Measurements from ENCODE around the gene PNKP. TPM values are rescaled to one million over a fixed set of nuclear protein-coding genes. Genes with fewer than 3 reads are reported as not detected.

Gene PNKP
- total RNA-seq, 1 donor from 2014 or later, result 66.6 TPM

DNA sequence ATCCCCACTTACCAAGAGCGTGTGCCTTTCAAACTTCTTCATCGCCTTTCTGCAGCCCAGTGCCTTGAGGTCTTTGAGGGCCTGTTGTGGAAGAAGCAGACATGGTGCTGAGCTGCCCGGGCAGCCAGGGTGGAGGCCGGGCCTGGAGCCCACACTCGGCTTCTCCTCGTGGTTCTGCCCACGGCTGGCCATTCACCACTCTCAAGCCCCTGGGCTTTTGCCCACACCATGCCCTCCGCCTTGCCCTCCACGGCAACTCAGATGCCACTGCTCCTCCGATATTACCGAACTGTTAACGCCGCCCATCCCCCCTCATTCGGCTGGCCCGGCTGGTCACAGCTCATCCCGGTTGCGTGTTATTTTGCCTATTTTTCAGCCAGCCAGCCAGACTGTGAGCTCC lies 24.0 kb upstream of the PNKP start:
- peak; percentile 59 for DNase-seq (ENCODE audit: low spot score)
- no peak for ATAC-seq
- intact Hi-C loops (cut with DNase I), result no loop called here

DNA sequence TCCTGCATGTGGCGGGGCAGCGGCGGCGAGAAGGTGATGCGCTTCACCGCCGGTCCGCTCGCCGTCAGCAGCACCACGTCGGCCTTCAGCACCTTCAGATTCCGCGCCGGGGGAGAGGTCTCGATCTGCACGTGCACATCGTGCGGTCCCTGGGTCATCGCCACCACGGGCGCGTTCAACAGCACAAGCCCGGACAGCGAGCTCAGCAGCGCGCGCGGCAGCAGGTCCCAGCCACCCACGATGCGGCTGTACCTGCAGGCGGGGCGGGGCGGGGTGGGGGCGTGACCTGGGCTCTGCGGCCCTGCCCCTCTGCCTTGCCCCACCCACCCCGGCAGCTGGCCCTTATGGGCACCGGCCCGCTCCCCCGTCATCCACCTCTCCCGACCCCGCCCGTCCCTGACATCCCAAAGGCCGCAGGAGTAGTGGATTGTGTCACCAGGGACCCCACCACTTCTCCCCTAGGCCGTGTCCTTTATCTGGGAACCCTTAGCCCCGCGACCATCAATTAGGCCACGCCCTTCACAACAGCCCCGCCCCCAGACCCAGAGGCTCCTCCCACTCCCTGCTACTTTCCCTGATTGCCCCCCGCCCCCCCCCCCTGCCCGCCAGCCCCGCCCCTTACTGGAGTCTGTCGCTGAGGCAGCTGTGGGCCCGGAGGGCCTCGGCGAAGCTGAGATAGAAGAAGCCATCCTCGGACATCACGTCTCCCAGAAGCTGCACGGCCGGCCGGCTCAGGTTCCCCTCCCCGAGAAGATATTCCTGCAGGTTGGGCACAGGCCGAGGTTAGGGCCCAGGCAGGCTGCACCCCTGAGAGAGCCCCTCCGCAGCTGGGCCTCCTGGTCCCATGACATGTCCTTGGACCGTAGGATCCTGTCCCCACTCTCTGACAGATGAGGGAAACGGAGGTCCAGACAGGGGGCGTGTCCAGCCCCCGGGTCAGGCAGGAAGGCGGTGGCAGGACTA lies 23.3 kb upstream of the PNKP start:
- intact Hi-C loops (cut with DNase I), result no loop called here
- ATAC-seq (no peak), DNase-seq (ENCODE audit: low spot score) (peak; percentile 71)

DNA sequence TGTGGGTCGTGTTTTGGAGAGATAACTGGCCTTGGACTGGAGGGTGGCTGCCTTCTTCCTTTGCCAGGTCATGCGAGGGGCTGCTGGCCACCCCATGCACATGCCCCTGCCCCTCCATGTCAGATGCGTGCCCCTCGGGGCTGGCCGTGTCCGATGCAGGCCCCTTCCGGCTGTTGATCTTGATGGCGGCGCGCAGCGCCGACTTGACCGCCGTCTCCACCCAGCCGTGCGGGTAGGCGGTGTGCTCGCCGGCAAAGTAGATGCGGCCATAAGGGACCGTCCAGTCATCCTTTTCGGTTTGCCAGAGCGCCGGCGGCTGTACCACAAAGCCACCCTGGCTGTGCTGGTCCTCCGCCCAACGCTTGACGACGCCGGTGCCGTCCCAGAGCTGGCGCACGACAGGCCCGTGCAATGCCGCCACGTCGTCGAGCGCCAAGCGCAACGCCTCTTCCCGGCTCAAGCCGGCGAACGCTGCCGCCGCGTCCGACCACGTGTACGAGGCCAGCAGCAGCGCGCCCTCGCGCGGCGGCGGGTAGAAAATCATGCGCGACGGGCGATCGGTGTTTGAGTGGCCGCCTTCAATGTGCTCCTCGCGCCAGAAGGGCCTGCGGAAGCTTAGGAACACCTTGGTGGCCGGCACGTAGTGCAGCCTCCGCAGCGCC lies 22.4 kb upstream of the PNKP start:
- ATAC-seq (peak; percentile 57), DNase-seq (ENCODE audit: low spot score) (peak; percentile 85)
- intact Hi-C loops (cut with DNase I), result no loop called here

DNA sequence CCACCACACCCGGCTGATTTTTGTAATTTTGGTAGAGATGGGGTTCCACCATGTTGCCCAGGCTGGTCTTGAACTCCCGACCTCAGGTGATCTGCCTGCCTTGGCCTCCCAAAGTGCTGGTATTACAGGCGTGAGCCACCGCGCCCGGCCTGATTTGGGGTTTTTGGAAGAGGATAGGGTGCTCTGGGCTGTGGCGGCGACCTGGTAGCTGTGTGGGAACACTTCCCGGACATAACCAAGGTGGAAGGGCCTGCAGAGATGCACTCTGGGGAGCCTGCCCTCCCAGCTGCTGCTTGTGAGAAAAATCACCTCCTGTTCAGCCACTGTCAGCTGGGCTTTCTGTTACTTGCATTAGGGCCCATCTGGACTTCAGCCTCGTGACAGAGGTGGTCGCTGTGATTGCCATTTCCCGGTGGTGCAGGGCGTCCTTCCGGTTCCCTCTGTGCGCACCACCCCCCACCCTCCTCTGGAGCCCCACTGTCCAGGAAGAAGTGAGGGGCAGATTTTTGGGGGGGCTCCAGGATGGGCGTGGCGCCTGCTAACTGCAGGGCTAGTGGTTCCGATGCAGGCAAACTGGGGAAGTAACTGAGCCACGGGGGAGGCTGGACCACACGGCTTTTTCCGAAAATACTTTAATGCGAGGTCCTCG lies 21.8 kb upstream of the PNKP start:
- intact Hi-C loops (cut with DNase I), result no loop called here
- ATAC-seq, result no peak
- peak; percentile 67 for DNase-seq (ENCODE audit: low spot score)

DNA sequence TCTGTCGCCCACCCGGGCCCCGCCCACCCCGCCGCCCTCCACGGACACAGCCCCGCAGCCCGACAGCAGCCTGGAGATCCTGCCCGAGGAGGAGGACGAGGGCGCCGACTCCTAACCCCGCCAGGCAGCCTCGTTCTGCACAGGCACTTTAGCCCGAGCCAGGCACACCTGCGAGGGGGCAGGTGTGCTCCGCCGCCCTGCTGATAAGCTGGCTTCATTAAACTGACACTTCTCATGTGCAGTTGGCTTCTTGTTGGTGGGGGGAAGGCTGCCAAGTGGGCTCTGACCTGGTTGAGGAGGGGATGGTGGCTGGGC lies 21.1 kb upstream of the PNKP start:
- intact Hi-C loops (cut with DNase I), result no loop called here
- DNase-seq (ENCODE audit: low spot score), result peak; percentile 55
- no peak for ATAC-seq

DNA sequence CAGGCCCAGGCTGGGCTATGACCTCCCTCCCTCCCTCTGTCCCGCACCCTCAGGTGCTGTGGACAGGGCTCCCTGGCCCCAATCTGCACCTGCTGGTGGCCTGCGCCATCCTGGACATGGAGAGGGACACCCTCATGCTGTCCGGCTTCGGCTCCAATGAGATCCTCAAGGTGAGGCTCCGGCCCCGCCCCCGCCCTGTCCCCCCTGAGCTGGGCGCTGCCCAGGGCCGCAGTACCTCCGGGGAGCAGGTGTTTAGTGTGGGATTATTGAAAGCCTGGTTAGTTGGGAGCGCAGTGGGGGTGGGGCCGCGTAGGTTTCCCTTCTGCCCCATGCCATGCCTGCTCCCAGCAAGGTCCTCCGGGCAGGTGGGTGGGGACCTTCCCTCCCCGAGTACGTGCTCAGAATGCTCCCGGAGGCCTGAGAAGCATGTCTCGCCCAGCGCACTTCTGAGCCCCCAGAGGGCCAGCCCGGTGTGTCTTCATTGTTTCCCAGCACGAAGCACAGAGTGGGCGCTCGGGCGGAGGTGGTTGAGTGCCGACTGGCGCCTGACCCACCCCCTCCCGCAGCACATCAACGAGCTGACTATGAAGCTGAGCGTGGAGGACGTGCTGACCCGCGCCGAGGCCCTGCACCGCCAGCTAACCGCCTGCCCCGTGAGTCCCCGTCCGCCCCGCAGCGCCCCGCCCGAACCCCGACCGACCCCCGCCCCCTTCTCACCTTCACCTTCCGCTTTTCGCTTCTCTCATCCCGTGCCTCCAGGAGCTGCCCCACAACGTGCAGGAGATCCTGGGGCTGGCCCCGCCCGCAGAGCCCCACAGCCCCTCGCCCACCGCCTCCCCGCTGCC lies 20.5 kb upstream of the PNKP start:
- peak; percentile 57 for DNase-seq (ENCODE audit: low spot score)
- no peak for ATAC-seq
- intact Hi-C loops (cut with DNase I), result no loop called here

DNA sequence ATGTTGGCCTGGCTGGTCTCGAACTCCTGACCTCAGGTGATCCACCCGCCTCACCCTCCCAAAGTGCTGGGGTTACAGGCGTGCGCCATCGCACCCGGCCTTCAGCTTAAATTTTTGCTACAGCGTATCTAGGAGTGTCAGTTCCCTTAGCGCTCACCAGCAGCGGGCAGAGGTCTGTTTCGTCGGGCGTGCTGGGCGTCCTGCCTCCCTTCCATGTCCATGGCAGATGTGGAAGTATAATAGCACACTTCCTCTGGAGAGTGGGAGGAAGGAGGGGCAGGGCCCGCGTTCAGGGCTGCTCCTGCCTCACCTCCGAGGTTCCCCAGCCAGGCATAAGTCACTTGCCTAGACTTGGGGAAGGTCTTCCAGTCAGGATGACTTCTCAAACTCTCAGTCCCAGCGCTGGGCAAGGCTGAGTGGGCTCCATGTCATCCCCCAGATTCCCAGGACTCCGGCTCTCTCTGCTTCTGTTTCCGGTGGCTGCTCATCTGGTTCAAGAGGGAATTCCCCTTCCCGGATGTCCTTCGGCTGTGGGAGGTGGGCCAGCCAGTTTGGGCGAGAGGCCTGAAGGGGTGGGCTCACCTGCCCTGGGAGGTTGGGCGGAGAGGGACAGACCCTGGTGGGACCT lies 19.8 kb upstream of the PNKP start:
- ATAC-seq, result no peak
- DNase-seq (ENCODE audit: low spot score), result peak; percentile 64
- intact Hi-C loops (cut with DNase I), result no loop called here

DNA sequence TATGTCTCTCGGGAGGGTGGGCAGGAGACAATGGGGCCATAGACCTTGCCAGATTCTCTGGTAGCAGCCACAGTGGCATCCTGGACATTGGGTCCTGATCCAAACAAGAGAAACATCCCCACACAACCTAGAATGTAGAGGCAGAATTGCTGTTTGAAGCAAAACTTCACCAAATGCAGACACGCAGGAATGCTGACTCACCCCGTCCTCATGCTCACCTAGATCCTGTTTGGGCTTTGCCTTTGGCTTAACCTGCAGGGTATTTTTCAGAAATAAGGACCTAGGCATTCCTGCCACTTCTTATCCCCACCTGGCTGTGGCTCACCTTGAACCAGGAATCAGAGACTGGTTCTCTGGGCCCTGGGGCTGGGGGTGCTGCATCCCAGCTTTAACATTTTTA lies 17.4 kb upstream of the PNKP start:
- intact Hi-C loops (cut with DNase I), result no loop called here
- DNase-seq (ENCODE audit: low spot score), result no peak
- ATAC-seq, result no peak

DNA sequence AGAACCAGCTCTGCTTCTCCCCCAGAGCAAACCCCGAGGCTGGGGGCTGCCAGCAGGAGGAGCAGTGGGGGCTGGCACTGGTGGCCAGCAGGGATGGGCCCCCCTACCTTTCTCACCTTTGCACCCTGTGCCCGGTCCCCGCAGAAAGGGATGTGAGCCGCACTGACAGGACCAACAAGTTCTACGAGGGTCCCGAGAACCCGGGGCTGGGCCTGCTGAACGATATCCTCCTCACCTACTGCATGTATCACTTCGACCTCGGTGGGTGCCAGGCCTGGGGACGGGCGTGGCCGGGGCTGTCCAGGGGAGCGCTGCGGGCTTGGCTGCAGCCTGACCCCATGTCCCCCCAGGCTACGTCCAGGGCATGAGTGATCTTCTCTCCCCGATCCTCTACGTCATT lies 16.7 kb upstream of the PNKP start:
- ATAC-seq (no peak), DNase-seq (ENCODE audit: low spot score) (peak; percentile 63)
- intact Hi-C loops (cut with DNase I), result no loop called here

DNA sequence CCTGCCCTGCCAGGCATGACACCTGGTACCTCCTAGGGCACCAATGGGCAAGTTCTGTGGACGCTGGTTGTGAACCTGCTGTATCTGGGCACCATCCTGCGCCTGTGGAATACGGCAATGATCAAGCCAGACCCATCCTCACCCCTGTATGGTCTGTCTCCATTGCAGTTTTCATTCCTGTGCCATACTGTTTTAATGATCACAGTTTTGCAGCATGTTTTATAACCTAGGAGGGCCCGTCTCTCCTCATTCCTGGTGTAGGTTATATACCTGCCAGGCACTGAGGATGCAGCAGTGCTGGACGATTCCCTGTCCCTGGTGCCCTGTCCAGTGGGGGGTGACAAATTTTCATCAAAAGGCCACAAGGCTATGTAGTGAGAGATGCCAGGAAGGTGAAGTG lies 15.7 kb upstream of the PNKP start:
- ATAC-seq, result no peak
- DNase-seq (ENCODE audit: low spot score), result no peak
- intact Hi-C loops (cut with DNase I), result no loop called here

DNA sequence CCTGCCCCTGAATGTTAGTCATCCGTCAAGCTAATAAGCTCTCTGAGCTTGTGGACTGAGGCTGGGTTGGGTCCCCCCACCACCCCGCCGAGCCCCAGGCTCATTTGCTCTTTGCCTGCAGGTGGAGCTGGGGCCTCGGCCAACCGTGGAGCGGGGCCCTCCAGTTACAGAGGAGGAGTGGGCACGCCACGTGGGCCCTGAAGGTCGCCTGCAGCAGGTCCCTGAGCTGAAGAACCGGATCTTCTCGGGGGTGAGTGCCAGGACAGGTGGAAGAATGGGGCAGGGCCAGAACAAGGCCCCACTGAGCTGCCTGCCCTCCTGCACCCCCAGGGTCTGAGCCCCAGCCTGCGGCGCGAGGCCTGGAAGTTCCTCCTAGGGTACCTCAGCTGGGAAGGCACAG lies 15.3 kb upstream of the PNKP start:
- DNase-seq (ENCODE audit: low spot score), result peak; percentile 55
- intact Hi-C loops (cut with DNase I), result no loop called here

DNA sequence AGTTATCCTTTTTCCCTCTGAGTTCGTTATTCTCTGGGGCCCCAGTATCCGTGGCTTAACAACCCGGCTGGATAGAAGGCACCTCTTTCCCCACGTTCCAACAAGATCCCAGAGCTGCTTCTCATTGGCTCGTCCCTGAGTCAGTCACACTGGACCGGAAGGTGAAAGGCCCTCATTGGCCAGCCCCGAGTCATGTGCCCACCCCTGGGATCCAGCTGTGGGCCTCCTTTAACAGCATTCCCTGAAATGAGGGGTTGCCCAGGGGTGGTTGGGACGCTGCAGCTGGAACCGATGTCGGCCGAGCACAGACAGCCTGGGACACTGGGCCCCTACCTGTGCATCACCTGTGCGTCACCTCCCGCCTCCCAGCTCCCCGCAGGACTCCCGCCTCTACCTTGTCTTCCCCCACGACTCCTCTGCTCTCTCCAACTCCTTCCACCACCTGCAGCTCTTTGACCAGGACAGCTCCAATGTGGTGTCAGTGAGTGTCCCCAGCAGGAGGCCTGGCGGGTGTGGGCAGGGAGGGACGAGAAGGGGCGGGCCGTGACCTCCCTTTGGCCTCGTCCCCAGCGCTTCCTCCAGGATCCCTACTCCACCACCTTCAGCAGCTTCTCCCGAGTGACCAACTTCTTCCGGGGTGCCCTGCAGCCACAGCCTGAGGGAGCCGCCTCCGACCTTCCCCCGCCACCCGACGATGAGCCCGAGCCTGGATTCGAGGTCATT lies 14.5 kb upstream of the PNKP start:
- intact Hi-C loops (cut with DNase I), result no loop called here
- ATAC-seq (no peak), DNase-seq (ENCODE audit: low spot score) (peak; percentile 60)

More for the DNA sequence above, 15.3 kb upstream of the PNKP start:
- ATAC-seq, result no peak

DNA sequence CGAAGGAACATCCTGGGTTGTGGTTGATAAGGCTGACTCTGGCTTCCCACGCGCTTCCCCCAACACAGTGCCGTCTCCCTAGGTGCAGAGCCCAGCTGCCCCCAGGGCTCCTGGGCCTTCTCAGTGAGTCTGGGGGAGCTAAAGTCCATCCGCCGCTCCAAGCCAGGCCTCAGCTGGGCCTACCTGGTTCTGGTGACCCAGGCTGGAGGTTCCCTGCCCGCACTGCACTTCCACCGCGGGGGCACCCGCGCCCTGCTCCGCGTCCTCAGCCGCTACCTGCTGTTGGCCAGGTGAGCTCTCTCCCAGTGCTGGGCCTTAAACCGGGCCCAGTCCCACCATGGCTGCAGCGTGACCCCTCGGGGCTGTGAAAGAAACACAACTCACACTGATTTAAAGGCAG lies 13.8 kb upstream of the PNKP start:
- intact Hi-C loops (cut with DNase I), result no loop called here
- ATAC-seq (no peak), DNase-seq (ENCODE audit: low spot score) (peak; percentile 58)

DNA sequence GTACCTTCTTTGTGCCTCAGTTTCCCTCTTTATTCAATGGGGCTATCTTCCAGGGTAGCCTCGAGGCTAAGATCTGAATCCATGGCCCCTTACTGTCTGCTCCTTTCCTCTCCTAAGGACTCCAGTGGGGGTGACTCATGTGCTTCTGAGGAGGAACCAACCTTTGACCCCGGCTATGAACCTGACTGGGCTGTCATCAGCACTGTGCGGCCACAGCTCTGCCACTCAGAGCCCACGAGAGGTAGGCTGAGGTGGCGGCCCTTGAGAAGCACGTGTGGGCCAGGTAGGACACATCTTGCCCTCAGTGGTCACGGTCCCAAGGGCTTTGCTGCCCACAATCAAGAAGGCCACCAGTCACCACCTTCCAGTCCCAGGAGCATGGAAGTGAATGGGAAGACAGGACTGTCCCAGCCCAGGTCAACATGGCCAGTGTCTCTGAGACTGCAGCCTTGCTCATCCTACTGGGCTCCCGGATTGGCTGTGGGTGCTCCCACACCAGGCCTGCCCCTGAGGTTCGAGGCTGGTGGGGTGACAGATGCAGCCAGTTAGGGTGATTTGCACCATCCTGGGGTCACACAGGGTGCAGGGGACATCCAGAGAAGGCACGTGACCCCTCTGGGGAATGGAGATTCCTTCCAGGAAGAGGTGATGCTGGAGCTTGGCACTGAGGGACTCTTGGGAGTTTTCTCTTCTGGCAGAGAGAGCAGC lies 12.9 kb upstream of the PNKP start:
- DNase-seq (ENCODE audit: low spot score), result peak; percentile 56
- intact Hi-C loops (cut with DNase I), result no loop called here
- no peak for ATAC-seq

DNA sequence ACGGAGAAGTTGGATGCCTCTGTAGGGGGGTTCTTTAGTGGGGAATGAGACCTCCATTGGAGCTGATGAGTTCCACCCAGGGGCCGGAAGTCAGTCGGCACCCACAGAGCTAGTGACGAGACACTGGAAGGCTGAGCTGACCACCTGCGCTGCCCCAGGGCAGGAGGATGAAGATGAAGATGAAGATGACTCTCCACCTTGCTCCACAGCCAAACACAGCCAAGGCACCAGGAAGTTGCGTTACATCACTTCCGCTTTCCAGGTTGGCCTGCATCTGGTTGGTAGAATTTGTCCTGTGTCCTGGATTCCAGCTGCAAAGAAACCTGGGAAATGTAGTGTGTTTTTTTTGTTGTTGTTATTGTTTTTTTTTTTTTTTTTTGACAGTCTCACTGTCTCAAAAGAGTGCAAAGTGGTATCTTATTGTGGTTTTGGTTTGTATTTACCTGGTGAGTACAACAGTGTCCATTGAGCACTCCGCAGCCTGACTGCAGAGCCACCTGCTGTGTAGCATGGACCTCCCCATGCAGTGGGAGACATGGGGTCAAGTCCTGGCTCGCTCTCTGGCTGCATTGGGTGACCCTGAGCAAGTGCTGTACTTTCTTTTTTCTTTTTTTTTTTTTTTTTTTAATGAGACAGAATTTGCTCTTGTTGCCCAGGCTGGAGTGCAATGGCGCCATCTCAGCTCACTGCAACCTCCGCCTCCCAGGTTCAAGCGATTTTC lies 12.0 kb upstream of the PNKP start:
- ATAC-seq (no peak), DNase-seq (ENCODE audit: low spot score) (peak; percentile 59)
- intact Hi-C loops (cut with DNase I), result no loop called here

DNA sequence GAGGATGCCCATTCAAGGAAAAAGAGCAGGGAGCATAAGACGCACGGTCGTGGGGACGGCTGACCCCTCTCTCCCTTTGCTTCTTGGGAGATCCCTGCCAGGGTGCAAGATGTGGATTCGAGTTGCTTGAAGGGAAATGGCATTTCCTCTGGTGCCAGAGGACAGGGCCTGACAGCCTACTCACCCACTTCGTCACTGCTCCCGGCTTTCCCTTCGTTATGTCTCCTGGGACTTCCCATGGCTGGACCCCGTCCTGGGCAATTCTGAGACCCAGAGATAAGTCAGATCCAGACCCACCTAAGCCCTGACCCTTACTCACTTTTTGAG lies 11.3 kb upstream of the PNKP start:
- ATAC-seq (no peak), DNase-seq (ENCODE audit: low spot score) (no peak)
- intact Hi-C loops (cut with DNase I), result no loop called here
